ENCODE measurements around the gene PALD1.

The PALD1 gene

GRCh38 chr10:70615784-70616522 lies 137.4 kb downstream of the PALD1 start:
- no peak for DNase-seq

GRCh38 chr10:70616761-70617160 lies 138.2 kb downstream of the PALD1 start:
- no peak for DNase-seq
